HUES6 (cell line): ENCODE measurements around the gene CENPVL2.
"Not testable (repeated sequence)": the region's sequence is repeated elsewhere in the genome, so short reads cannot be mapped to it uniquely, and the experiment has no call there.

ENCODE experiments used
- H3K27ac ChIP-seq: 2 replicates; pipeline ENCODE4 v1.7.0; 2013; ENCODE audit warnings: low read depth, mild to moderate bottlenecking, low read length, inconsistent platforms
- H3K27me3 ChIP-seq: 2 replicates; pipeline ENCODE4 v1.6.1; 2013; ENCODE audit warnings: low read length; ENCODE audit not compliant: control insufficient read depth, insufficient read depth
- H3K36me3 ChIP-seq: 2 replicates; pipeline ENCODE4 v1.6.1; 2013; ENCODE audit warnings: low read length; ENCODE audit not compliant: control insufficient read depth, insufficient read depth
- H3K4me1 ChIP-seq: 2 replicates; pipeline ENCODE4 v1.6.1; 2013; ENCODE audit warnings: low read length; ENCODE audit not compliant: control insufficient read depth, insufficient read depth
- H3K4me3 ChIP-seq: 2 replicates; pipeline ENCODE4 v1.5.1; 2013; ENCODE audit warnings: low read depth, low read length
- H3K9ac ChIP-seq: one replicate; pipeline ENCODE4 v1.6.1; 2013; ENCODE audit warnings: mild to moderate bottlenecking, low read length
- H3K9me3 ChIP-seq: 2 replicates; pipeline ENCODE4 v1.6.1; 2013; ENCODE audit warnings: low read depth, low read length; ENCODE audit not compliant: control insufficient read depth, insufficient read depth

Gene CENPVL2

GRCh38 chrX:51682720-51683062 lies at the start of gene CENPVL2:
CENPVL2 (minus strand) TSS chrX:51682831; CDS start chrX:51682831, 0 bp downstream.
- not testable (repeated sequence) for H3K27ac ChIP-seq, H3K4me1 ChIP-seq, H3K9ac ChIP-seq, H3K4me3 ChIP-seq, H3K9me3 ChIP-seq, H3K36me3 ChIP-seq, H3K27me3 ChIP-seq

GRCh38 chrX:51728202-51728601 lies 45.6 kb upstream of the CENPVL2 start:
- Histone ChIP-seq H3K36me3 (no peaks in the 10 kb centered on the region), H3K9me3 (no peaks in the 10 kb centered on the region; the same call in 1 of the 2 replicates), H3K4me3 (0 out of 2 replicates have a peak overlapping the region, but pooled peaks have one; percentile 21), H3K27me3 (no peaks in the 10 kb centered on the region), H3K4me1 (peaks cover 26% of the 10 kb centered on the region), H3K27ac (peak overlapping the region; percentile 63; the same call in 1 of the 2 replicates), H3K9ac (no peak overlapping the region)

DNA sequence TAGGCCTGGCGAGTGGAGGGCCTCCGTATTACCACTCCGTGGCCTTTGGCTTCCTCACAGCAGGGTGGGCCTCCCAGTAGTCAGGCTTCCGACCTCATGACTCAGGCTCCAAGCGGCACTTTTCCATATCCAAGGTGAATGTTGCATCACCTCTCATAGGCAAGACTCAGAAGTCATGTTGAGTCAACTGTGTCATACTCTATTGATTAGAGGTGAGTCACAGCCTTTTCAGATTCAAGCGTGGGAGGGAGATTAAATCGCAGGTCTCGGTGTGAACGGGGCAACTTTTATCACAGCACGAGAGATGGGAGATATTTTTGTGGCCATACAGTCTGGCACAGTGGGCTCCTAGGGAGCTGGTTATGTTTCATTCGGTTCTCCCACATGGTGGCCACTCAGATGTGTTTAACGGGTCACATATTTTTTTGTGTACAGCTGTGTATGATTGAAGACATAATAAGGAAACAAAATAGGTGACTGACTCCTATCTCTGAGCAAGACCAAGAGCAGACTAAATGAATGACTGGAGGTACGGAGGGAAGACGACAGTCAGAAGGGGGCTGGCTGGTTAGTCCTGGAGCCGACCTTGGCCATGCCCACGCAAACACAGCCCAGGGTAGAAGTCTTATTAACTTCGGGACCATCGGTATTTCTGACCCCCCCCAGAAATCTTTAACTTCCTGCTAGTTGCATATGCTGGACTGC lies 30.5 kb upstream of the CENPVL2 start:
- not testable (repeated sequence) for H3K27me3 ChIP-seq, H3K4me1 ChIP-seq, H3K9ac ChIP-seq, H3K36me3 ChIP-seq, H3K4me3 ChIP-seq, H3K27ac ChIP-seq, H3K9me3 ChIP-seq

DNA sequence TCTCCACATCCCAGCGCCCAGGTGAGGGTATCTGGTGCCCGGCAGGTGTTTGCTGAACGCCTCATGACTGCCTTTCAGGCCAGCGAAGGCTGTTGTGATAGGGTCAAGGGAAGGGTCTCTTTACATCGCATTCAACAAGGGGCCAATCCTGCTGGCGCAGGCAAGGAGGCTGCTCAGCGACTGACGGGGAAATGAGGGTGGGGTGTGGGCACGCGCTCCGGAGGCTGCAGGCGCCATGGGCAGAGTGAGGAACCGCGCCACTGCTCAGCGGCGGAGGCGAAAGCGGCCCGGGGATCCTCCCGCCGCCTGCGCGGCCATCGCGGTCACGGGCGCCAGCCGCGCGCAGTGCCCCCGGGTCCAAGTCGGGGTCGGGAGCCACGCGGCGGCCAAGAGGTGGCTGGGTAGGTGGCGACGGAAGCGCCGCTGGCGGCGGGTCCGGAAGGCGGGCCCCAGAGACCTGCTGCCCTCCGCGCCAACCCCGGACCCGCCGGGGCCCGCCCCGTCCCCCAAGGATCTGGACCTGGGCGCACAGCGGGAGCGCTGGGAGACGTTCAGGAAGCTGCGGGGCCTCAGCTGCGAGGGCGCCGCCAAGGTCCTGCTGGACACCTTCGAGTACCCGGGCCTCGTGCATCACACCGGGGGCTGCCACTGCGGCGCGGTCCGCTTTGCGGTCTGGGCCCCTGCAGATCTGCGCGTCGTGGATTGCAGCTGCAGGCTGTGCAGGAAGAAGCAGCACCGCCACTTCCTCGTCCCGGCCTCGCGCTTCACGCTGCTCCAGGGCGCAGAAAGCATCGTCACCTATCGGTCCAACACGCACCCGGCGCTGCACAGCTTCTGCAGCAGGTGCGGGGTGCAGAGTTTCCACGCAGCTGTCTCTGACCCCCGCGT lies 27.9 kb upstream of the CENPVL2 start, which contains the start of gene CENPVL1:
Gene CENPVL1 (plus strand): TSS at position 236 of the 888 bp plus-strand sequence. CDS start 0 bp downstream, at position 236.
- H3K4me1 ChIP-seq, H3K9me3 ChIP-seq, H3K36me3 ChIP-seq, H3K27me3 ChIP-seq, H3K9ac ChIP-seq, H3K27ac ChIP-seq, H3K4me3 ChIP-seq: not testable (repeated sequence)

DNA sequence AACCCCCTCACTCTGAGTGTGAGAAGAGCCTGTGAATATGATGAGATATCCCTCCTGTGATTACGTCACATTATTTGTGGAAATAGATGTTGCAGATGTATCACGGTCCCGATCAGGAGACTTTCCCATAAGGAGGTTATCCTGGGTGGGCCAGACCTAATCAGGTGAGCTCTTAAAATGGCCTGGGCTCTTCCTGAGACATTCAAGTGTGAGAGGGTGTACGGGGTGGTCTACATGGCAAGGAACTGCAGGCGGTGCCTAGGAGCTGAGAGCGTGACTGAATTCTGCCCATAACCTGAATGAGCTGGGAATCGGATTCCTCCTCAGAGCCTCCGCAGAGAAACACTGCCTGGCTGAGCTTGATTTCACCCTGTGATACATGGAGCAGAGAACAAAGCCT lies 14.8 kb upstream of the CENPVL2 start:
- no peak overlapping the region for H3K4me3 ChIP-seq
- H3K9me3 ChIP-seq = no peaks in the 10 kb centered on the region; the same call in 1 of the 2 replicates
- H3K9ac ChIP-seq = no peak overlapping the region
- no peaks in the 10 kb centered on the region for H3K27me3 ChIP-seq
- no peaks in the 10 kb centered on the region for H3K36me3 ChIP-seq
- H3K27ac ChIP-seq = no peak overlapping the region
- H3K4me1 ChIP-seq = no peaks in the 10 kb centered on the region

DNA sequence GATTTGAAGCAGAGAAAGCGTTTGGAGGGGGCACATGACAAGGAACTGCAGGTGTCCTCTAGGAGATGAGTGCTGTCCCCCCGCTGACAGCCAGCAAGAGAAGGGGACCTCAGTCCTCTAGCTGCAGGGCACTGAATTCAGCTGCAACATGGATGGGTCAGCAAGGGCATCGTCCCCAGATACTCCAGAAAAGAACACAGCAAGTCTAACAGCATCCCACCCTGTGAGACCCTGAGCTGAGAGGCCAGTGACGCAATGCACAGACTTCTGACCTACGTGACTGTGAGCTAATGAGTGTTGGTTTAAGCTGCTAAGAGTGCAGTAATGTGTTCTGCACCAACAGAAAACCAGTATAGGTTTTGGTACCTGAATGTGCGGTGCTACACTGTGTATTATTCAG lies 11.6 kb upstream of the CENPVL2 start:
- no peak overlapping the region for H3K27ac ChIP-seq

DNA sequence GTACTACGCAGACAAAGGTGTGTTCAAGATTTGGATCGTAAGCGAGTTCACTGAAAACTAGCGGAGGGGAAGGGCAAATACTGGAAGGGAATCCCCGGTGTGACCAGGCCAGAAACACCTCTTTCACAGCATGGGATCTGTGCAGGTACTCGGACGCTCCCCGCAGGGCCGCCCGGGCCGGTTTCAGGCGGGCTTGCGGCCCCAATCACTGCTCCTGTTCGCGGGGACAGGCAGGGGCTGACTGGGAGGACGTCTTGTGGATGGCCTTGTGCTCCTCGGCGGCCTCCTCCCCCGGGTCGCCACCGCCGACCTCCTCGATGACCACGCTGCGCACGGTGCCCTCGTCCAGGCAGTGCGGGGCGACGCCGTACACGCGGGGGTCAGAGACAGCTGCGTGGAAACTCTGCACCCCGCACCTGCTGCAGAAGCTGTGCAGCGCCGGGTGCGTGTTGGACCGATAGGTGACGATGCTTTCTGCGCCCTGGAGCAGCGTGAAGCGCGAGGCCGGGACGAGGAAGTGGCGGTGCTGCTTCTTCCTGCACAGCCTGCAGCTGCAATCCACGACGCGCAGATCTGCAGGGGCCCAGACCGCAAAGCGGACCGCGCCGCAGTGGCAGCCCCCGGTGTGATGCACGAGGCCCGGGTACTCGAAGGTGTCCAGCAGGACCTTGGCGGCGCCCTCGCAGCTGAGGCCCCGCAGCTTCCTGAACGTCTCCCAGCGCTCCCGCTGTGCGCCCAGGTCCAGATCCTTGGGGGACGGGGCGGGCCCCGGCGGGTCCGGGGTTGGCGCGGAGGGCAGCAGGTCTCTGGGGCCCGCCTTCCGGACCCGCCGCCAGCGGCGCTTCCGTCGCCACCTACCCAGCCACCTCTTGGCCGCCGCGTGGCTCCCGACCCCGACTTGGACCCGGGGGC lies 567 bp downstream of the CENPVL2 start:
- not testable (repeated sequence) for H3K4me3 ChIP-seq, H3K9ac ChIP-seq, H3K9me3 ChIP-seq, H3K36me3 ChIP-seq, H3K27me3 ChIP-seq, H3K4me1 ChIP-seq, H3K27ac ChIP-seq

More for the DNA sequence above, 11.6 kb upstream of the CENPVL2 start:
- no peaks in the 10 kb centered on the region for H3K27me3 ChIP-seq
- no peak overlapping the region for H3K9ac ChIP-seq
- no peaks in the 10 kb centered on the region for H3K4me1 ChIP-seq
- H3K36me3 ChIP-seq = no peaks in the 10 kb centered on the region
- H3K9me3 ChIP-seq = no peaks in the 10 kb centered on the region; the same call in 1 of the 2 replicates
- H3K4me3 ChIP-seq = no peak overlapping the region

DNA sequence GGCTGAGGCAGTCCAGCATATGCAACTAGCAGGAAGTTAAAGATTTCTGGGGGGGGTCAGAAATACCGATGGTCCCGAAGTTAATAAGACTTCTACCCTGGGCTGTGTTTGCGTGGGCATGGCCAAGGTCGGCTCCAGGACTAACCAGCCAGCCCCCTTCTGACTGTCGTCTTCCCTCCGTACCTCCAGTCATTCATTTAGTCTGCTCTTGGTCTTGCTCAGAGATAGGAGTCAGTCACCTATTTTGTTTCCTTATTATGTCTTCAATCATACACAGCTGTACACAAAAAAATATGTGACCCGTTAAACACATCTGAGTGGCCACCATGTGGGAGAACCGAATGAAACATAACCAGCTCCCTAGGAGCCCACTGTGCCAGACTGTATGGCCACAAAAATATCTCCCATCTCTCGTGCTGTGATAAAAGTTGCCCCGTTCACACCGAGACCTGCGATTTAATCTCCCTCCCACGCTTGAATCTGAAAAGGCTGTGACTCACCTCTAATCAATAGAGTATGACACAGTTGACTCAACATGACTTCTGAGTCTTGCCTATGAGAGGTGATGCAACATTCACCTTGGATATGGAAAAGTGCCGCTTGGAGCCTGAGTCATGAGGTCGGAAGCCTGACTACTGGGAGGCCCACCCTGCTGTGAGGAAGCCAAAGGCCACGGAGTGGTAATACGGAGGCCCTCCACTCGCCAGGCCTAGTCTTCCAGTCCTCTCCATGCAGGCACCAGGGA lies 2.8 kb downstream of the CENPVL2 start:
- H3K27ac ChIP-seq, H3K9ac ChIP-seq, H3K4me3 ChIP-seq, H3K36me3 ChIP-seq, H3K4me1 ChIP-seq, H3K27me3 ChIP-seq, H3K9me3 ChIP-seq: not testable (repeated sequence)

GRCh38 chrX:51665981-51666380 lies 16.6 kb downstream of the CENPVL2 start:
- Histone ChIP-seq H3K4me1 (no peaks in the 10 kb centered on the region), H3K9me3 (no peaks in the 10 kb centered on the region), H3K27ac (no peak overlapping the region), H3K4me3 (no peak overlapping the region), H3K9ac (no peak overlapping the region), H3K27me3 (no peaks in the 10 kb centered on the region), H3K36me3 (no peaks in the 10 kb centered on the region)

- no peak overlapping the region for H3K9ac ChIP-seq
- peaks cover 4% of the 10 kb centered on the region; the same call in 1 of the 2 replicates for H3K27me3 ChIP-seq
These were observed 39.3 kb downstream of the CENPVL2 start for GRCh38 chrX:51643377-51643776.

More at GRCh38 chrX:51643377-51643776, 39.3 kb downstream of the CENPVL2 start:
- Histone ChIP-seq H3K27ac (no peak overlapping the region), H3K4me3 (no peak overlapping the region), H3K36me3 (no peaks in the 10 kb centered on the region), H3K9me3 (peaks cover 12% of the 10 kb centered on the region), H3K4me1 (0 out of 2 replicates have a peak, but pooled peaks cover 2% of the 10 kb centered on the region)
